Esophagus muscularis mucosa (tissue), 3 donors: ENCODE results near the gene CLCA2.

Experiments
- CTCF ChIP-seq, 3 experiments: fragments of 200-600 bp in 2 of 3; fragments of 450-650 bp in 1 of 3; sonication (generic) in 2 of 3; IDR thresholded peaks; one replicate each; pipeline ENCODE4 v1.5.1; 2017 to 2019; ENCODE audit warnings: antibody characterized with exemption in 3 of 3, mild to moderate bottlenecking in 2 of 3, moderate library complexity in 1 of 3
- EP300 ChIP-seq: sonication (generic); formaldehyde crosslinking; IDR thresholded peaks from one replicate; pipeline ENCODE4 v1.6.1; 2017; ENCODE audit warnings: antibody characterized with exemption

- TF ChIP-seq CTCF (IDR thresholded peaks at IDR 0.05) (no peak), EP300 (no peak)
Observed at GRCh38 chr1:86396498-86396890, 27.5 kb upstream of the CLCA2 start.
